Measurements from ENCODE around the gene CELA2A.

DNA sequence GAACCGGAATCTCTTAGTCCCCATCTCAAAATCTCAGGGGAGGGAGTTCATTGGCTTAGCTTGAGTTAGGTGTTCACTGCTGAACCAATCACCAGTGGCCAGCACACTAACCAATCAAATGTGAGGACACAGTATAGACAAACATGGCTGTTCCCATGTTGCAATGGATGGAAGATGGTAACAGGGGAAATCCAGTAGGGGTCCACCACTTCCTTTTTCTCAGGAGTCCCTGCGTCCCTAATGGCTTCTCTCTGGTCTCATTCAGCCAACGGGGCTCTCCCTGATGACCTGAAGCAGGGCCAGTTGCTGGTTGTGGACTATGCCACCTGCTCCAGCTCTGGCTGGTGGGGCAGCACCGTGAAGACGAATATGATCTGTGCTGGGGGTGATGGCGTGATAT lies 29.1 kb downstream of the CELA2A start:
- TF ChIP-seq CTCF (IDR thresholded peaks at IDR 0.05): no peak
- no peak for TF ChIP-seq EZH2 (IDR thresholded peaks at IDR 0.05)
- TF ChIP-seq EZH2phosphoT487 (IDR thresholded peaks at IDR 0.05): no peak

Data from neural progenitor cell (in vitro differentiated cells).